Fibroblast of skin of left biceps (primary cell): ENCODE measurements around the gene LENG1.
"Not testable (repeated sequence)": the region's sequence is repeated elsewhere in the genome, so short reads cannot be mapped to it uniquely, and the experiment has no call there.

Experiments used
- DNase-seq, 2 experiments: peaks; one replicate each; pipeline ENCODE4 v3.0.0-alpha.2; 2013; ENCODE audit warnings: low read depth in 2 of 2

Gene LENG1

DNA sequence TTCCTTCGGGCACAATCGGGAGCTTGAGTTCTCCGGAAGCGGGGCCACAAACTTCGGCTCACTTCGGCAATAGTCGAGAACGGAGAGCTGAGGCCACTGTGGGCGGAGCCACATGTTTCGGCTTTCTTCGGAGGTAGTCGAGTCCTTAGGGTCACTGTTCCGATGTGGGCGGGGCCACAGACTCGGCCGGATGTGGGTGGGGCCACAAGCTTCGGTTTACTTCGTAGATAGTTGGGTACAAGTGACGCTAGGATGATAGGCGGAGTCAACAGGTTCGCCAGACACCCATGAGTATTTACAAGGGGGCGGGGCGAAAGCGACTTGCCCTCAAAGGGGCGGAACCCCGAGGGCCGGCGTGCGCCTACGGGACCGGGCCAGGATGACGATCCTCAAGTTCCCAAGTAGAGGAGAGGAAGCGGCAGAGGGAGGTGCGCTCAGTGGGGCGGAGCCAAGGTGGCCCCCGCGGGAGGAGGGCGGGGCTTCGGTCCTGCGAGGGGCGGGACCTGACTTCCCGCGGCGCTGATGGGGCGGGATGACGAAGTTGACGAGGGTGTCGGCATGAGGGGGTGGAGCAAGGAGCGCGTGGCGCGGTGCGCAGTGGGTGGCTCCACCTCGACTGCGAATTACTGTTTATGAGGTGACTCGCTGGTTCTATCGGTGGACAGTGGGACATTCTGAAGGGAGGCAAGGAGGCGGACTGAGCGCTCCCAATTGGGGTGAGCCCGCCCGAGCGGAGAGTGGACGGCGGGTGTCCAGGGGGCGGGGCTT lies 30.4 kb upstream of the LENG1 start:
- peak; percentile 100 for DNase-seq

DNA sequence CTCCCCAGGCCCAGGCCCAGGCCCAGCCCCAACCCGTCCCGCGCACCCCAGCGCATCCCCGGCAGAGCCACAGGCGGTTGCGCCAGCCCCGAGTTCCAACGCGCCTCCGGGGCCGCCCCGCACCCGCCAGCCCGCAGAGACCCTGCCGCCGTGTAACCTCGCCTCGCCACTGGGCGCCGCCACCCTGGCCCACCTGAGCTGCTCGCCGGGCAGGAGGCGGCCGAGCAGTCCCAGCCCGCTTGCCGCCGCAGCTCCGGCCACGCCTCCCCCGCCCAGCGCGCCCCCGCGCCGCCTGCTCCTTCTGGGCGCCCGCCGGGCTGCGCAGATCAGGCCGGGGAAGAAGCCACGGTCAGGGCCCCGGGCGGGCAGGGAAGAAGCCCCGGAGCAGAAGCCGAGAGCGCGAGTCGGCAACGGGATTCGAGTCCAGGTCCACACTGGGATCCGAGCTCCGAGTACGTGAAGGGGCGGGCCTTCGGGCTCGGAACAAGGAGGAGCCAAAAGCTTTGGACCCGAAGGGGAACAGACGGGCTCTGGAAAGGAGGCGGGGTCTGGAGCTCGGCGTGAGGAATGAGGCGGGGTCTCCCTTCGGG lies 29.7 kb upstream of the LENG1 start, which contains the start of gene MBOAT7:
TSS of gene MBOAT7 (minus strand) at position 436 of the 590 bp plus-strand sequence. CDS start 1,072 bp downstream, outside the sequence.
- DNase-seq: no peak

DNA sequence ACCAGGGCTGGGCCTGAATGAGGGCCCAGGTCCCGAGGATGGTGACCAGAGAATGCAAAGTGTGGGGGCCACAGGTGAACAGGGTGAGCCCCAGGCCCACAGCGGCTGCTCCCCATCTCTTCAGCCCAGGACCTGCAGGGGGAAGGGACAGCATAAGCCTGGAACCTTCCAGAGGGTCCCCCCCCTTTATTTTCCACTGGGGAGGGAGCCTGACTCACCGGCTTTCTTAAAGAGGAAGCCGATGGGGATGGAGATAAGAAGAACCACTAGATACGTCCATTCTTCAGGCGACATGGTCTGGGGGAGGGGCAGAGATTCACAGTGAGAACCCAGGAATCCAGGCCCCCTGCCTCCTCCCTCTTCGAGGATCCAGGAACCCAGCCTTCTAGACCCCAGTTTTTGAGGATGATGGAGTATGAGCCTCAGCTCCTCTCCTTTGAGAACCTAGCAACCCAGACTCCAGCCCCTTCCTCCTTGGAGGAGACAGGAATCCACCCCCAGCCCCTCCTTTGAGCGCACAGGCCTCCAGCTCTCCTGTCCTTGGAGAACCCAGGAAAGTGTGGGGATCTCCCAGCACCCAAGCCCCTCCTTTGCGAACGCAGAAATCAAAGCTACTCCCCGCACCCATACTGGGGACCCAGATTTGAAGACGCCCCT lies 28.8 kb upstream of the LENG1 start:
- DNase-seq: no peak

DNA sequence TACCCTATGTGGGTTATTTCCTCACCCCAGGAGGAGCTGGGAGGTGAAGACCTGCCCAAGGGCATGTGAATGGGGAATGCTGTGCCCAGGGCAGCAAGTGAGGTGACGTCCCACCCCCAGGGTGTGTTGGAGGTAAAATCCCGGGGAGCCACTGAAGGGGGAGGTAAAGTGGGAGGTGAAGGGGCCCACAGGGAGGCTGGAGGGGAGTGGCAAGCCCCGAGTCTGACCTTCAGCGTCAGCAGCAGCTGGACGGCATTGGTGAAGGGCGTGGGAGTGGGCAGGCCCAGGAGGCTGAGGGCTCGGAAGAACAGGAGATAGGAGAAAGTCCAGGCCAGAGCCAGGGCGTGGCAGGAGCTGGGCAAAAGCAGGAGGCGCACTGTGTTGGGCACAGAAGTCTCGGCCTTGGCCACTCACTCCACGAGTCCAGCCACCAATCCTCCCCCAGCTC lies 27.4 kb upstream of the LENG1 start:
- DNase-seq: no peak

DNA sequence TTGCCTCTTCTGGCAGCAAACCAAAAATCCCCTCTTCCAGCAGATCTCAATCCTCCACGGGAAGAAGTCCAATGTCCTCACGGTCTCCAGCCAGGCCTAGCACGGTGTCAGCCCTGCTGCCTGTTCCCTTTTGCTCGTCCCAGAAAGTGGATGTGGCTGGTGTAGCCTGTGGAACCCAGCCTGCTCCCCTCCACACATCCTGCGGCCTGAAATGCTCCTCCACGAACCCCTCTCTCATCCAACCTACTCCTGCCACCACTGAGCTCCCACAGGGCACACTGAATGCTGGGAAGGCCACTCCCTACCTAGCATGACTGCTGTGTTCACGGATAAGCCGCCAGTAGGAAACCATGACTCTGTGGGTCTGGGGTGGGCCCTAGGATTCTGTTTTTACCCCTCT lies 26.8 kb upstream of the LENG1 start:
- DNase-seq: no peak

DNA sequence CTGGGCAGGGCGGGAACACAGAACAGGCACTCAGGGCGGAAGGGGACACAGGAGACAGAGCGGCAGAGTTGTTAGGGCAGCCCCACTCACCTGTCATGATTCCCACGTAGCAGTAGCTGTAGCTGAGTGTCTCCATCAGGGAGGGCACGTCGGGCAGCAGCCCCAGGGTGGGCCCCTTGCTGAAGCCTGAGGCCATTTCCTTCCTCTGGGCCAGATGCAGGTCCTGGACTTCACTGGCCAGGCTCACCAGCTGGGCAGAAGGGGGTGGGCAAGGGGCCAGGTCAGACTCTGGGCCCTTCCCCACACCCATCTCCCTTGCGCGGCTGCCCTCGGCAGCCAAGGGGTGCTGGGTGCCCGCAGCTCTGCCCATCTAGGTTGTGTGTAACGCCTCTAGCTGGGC lies 23.9 kb upstream of the LENG1 start:
- DNase-seq: no peak

DNA sequence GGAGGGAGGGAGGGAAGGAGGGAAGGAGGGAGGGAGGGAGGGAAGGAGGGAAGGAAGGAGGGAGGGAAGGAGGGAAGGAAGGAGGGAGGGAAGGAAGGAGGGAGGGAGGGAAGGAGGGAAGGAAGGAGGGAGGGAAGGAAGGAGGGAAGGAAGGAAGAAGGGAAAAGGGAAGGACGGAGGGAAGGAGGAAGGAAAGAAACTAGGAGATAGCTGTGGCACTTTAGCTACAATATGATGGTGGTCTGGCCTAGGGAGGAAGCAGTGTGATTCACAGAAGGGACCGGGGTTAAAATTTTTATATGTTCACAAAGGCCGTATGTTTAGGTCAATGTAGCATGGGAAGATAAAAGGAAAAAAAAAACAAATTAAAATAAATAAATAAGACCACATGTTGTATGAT lies 22.4 kb upstream of the LENG1 start:
- not testable (repeated sequence) for DNase-seq

DNA sequence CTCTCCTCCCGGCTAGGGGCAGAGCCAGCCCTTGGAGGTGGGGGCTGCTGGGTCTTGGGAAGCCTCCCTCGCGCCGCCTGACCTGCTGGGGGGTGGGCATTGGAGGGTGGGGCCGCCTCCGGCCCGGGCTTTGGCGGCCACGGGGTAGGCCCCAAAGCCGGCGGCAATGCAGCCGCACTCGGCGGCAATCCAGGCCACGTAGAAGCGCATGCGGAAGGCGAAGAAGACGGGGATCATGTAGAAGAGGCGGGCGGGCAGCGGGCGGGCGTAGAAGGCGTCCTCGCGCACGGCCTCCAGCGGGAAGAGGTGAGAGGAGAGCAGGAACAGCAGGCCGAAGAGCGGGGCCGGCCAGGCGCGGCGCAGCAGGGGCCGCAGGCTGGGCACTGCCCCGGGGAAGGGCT lies 21.2 kb upstream of the LENG1 start:
- no peak for DNase-seq

DNA sequence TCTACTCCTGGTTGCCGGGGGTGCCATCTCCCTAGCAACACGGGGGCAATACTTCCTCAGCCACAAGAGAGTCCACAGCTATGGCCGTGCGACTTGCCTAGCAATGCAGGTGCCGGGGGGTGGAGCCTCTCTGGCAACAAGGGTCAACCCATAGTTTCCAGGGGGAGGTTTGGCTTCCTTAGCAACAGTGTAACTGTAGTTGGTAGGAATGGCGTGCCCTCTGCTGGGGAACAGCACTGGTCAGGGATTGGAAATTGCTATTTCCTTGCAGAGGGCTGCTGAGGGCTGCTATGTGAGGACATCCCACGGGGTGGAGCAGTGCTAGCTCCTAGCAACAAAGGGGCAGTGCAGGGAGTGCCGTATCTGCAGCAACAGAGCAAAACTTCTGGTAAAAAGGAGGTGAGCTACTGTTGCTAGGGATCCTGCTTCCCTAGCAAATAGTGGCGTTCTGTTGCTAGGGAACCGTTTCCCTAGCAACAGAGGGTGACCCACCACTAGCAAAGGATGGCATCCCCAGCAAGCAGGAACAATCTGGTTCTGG lies 20.5 kb upstream of the LENG1 start:
- no peak for DNase-seq

DNA sequence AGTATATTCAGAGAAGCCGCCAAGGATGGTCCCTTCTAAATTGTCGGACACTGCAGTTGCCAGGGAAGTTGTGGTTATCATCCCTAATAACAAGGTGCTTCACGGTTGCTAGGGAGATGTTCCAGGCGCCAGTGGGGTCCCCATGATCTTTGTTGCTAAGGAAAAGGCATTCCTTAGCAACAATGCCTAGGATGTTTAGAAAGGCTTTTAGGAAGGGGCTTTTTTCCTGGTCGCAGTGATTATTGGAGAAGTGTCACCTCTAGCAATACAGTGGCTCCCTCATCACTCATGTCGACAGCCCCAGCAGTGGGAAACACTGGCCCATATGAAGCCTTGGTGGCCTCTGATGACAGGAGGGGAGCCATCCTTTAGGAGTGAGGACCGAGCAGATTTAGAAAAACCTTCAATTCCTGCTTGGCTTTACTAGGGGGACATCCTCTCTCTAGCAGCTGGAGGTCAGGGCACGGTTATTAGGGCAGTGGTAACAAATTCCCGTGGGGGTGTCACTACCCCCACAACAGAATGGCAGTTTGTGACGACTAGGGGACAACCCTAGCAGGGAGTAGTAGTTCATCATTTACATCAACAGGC lies 19.8 kb upstream of the LENG1 start:
- DNase-seq: no peak

DNA sequence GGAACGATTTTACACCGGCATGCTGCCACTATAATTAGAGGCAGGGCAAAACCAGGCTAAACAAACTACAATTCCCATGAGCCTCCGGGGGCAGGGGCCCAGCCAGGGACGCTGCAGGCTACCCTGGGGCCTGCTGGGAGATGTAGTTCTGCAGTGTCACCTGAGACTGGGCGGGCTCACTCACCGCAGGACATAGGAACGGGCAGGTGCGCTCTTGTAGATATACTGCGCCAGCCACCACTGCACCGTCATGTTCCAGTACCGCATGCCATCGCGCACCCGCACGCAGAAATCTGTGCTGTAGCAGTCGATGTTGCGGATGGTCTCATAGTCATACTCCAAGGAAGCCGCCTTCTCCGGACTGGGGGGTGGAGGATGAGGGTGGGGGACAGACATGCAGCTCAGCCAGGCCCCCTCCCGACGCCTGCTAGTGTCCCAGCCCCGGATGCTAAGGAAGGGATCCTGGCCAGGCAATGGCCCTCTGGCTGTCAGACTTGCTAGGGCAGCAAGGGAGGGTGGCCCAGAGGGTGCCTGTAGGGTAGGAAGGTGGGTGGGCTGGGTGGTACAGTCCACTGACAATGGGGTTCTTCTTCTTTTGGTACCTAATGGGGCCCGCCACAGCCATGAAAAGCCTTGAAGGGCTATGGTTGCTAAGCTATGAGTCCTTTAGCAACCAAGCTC lies 19.2 kb upstream of the LENG1 start:
- no peak for DNase-seq

DNA sequence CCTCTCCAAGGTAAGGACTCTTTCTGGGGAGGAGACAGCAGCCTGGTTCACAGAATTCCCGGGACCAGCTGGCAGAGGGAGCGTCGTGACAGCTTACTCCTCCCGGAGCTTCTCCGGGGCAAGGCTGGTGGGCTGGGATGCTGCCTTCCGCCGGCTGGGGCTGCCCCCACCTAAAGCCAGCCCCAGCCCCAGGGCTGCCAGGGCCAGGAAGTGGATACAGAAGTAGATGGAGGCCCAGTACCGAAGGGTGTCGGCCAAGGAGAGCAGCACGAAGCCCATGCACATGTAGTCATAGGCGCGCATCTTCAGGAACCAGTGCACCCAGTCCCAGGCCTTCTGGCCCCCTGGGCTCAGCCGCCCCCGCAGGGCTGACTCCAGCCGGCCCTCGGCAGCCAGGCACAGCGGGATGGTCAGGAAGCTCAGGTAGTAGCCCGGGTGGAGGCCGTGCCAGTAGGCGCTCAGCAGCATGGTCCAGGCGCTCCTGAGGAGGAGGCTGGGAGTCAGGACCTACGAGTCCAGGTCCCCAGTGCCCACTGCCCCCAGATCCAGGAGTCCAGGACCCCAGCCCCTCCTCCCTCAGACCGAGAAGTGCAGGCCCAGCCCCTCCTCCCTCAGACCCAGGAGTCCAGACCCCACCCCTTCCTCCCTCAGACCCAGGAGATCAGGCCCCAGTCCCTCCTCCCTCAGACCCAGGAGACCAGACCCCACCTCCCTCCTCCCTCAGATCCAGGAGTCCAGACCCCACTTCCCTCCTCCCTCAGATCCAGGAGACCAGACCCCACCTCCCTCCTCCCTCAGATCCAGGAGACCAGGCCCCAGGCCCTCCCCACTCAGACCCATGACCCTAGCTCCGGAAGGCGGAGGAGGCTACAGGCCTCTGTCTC lies 14.7 kb upstream of the LENG1 start:
- no peak for DNase-seq

DNA sequence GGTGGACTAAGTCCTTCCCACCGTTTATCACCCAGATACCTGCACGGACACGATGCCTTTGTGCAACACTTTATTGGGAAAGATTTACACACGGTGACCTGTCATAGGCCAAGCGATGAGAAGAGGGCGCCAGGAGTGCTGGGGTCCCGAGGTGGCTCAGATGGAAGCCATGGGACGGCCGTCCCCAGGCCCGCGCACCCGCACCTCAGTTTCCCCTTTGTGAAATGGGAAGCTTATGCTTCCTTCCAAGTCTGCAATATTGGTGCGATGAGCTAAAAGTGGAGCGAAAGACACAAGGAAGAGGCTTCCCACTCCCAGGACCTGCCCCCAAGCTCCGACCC lies 13.8 kb upstream of the LENG1 start:
- no peak for DNase-seq

DNA sequence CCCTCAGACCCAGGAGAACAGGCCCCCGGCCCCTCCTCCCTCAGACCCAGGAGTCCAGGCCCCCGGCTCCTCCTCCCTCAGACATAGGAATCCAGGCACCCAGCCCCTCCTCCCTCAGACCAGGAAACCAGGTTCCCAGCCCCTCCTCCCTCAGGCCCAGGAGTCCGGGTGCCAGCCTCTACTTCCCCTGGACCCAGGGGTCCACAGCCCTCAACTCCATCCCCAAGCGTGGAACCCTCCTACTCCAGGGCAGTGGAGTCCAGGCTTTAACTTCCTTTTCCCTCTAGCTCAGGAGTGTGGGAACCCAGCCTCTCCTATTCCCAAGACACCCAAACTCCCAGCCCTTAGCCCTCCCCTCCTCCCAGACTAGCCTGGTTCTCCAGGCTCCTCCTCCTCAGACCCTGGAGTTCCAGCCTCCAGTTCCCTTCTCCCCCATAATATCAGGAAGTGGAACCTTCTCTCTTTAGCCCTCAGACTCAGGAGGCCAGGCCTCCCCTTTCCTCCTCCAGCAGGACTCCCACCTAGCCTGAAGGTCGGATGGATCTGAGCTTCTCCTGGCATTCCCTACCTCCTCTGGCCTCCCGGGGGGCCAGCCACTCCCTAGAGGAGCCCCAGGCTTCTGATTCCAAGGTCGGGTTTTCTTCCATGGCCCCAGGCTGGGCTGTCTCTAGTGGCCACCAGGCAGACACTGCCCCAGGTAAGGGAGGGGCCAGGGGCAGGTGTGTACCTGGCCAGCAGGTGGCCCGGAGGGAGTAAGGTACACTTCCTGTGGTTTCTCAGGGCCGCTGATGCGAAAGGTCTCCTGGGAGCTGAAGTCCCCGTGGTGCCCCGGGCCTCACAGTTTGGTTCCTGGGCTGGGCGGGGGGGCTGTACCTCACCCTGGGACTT lies 13.2 kb upstream of the LENG1 start, which contains the start of gene TMC4:
TSS of gene TMC4 (minus strand) at position 690 of the 888 bp plus-strand sequence. CDS start at position 647, 43 bp downstream.
- DNase-seq: no peak

DNA sequence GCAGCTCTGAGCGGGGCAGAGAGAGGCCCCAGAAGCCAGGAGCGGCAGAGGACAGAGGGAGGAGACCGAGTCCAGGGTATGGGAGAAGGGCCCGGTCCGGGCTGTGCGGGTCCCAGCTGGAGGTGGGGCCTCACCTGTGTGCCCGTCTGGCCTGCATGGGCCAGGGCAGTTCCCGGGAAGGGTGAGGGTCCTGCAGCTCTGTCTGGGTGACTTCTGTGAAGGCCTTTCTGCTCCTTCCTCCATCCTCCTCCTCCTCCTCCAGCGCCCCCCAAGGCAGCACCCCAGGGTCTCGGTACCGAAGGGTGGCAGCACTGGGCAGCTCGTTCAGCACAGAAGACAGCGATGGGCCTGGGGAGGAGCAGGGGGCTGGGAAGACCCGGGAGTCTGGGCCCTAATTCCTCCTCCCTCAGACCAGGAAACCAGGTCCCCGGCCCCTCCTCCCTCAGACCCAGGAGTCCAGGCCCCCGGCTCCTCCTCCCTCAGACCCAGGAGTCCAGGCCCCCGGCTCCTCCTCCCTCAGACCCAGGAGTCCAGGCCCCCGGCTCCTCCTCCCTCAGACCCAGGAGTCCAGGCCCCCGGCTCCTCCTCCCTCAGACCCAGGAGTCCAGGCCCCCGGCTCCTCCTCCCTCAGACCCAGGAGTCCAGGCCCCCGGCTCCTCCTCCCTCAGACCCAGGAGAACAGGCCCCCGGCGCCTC lies 12.4 kb upstream of the LENG1 start:
- DNase-seq: not testable (repeated sequence)

DNA sequence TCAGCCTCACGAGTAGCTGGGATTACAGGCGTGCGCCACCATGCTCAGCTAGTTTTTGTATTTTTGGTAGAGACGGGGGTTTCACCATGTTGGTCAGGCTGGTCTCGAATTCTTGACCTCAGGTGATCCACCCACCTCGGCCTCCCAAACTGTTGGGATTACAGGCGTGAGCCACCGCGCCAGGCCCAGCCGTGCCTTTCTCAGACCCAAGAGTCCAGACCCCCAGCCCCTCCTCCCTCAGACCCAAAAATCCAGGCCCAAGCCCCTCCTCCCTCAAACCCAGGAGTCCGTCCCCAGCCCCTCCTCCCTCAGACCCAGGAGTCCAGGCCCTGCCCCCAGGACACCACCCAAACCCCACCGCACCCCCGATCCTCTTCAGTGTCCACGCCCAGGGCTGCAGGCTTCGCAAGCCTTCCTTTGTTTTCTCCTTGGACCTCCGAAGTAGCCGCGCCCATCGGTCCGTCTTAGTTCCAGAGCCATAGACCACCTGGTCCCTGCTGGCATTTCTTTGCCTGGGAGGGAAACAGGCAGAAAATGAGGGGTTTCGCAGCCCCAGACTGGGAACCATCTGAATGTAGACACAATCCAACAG lies 9.7 kb upstream of the LENG1 start:
- DNase-seq: no peak

DNA sequence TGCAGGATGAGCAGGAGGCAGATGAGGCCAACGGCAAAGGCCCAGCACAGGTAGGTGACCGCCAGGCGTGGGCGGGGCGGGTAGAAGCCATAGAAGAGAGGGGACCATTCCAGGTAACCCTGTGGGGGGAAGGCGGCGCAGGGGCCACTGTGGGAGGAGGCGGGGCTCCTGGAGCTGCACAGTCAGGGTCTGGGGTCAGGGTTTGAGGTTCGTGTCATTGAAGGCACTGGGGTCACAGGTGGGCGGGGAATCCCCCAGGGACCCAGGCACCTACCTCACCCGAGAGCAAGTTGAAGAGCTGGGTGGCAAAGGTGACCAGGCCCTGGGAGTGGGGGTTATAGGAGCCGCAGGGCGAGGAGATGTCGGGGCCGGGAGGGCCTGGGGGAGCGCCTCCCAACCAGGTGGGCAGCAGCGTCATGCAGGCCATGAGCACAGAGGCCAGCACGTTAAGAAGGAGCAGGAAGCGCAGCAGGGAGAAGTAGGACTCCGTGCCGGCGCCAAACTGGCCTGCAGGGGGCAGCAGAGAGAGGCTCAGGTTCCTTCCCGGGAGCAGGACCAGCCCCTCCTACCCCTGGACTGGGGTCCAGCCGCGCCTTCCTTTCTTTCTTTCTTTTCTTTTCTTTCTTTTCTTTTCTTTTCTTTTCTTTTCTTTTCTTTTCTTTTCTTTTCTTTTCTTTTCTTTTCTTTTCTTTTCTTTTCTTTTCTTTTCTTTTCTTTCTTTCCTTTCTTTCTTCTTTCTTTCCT lies 8.8 kb upstream of the LENG1 start:
- peak; percentile 30 to 40 for DNase-seq

DNA sequence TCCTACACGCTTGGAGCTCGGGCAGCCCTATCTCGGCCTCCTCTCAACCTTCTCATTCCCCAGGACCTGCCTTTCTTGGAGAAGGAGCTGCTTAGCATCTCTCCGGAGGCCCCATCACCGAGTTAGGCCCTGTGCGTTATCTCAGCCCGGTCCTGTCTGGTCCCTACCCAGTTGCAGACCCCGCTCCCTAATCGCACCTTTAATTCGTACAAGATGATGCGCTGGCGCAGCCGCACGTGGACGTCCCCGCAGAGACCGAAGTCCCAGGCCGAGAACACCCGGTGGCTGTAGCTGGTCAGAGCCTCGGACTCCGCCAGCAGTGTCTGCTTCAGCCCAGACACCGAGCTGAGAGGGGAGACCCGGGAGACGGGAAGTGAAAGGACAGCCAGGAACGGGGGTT lies 5.7 kb upstream of the LENG1 start:
- DNase-seq: no peak
